ENCODE data around the gene NCAM1.

The NCAM1 gene

GRCh38 chr11:112999520-112999919, 38.3 kb downstream of the NCAM1 start:
- no peak overlapping the region for H3K4me2 ChIP-seq (ENCODE audit: low read length)
- no peaks in the 10 kb centered on the region for H3K36me3 ChIP-seq (ENCODE audit: control insufficient read depth, insufficient read depth, low read length)
- no peaks in the 10 kb centered on the region for H3K79me2 ChIP-seq
- no peak overlapping the region for H3K9ac ChIP-seq
- H3K4me3 ChIP-seq (ENCODE audit: low read depth, low read length): no peak overlapping the region
- H3K27ac ChIP-seq: no peak overlapping the region
- TF ChIP-seq CTCF (IDR thresholded peaks at IDR 0.05): no peak
- H2AFZ ChIP-seq: no peak overlapping the region
- no peaks in the 10 kb centered on the region for H3K4me1 ChIP-seq
- no peaks in the 10 kb centered on the region for H3K9me3 ChIP-seq (ENCODE audit: control insufficient read depth, low read length)
- no peaks in the 10 kb centered on the region for H3K27me3 ChIP-seq (ENCODE audit: control insufficient read depth, insufficient read depth, low read length)

- Histone ChIP-seq H3K9ac (no peak overlapping the region), H3K79me2 (no peaks in the 10 kb centered on the region), H3K4me2 (ENCODE audit: low read length) (no peak overlapping the region), H3K27ac (no peak overlapping the region), H3K27me3 (ENCODE audit: control insufficient read depth, insufficient read depth, low read length) (no peaks in the 10 kb centered on the region), H3K4me3 (ENCODE audit: low read depth, low read length) (no peak overlapping the region), H2AFZ (no peak overlapping the region), H3K36me3 (ENCODE audit: control insufficient read depth, insufficient read depth, low read length) (no peaks in the 10 kb centered on the region), H3K9me3 (ENCODE audit: control insufficient read depth, low read length) (no peaks in the 10 kb centered on the region), H3K4me1 (no peaks in the 10 kb centered on the region)
- no peak for TF ChIP-seq CTCF (IDR thresholded peaks at IDR 0.05)
These were observed 40.5 kb downstream of the NCAM1 start for GRCh38 chr11:113001709-113002108.

GRCh38 chr11:113006896-113007445, 45.8 kb downstream of the NCAM1 start:
- no peaks in the 10 kb centered on the region for H3K9me3 ChIP-seq (ENCODE audit: control insufficient read depth, low read length)
- no peak overlapping the region for H2AFZ ChIP-seq
- no peaks in the 10 kb centered on the region for H3K27me3 ChIP-seq (ENCODE audit: control insufficient read depth, insufficient read depth, low read length)
- no peaks in the 10 kb centered on the region for H3K79me2 ChIP-seq
- no peak overlapping the region for H3K9ac ChIP-seq
- no peak overlapping the region for H3K4me3 ChIP-seq (ENCODE audit: low read depth, low read length)
- TF ChIP-seq CTCF (IDR thresholded peaks at IDR 0.05): no peak
- no peaks in the 10 kb centered on the region for H3K36me3 ChIP-seq (ENCODE audit: control insufficient read depth, insufficient read depth, low read length)
- no peaks in the 10 kb centered on the region for H3K4me1 ChIP-seq
- no peak overlapping the region for H3K27ac ChIP-seq
- H3K4me2 ChIP-seq (ENCODE audit: low read length): no peak overlapping the region

GRCh38 chr11:113014262-113015097, 53.3 kb downstream of the NCAM1 start:
- H3K79me2 ChIP-seq: no peaks in the 10 kb centered on the region
- no peaks in the 10 kb centered on the region for H3K36me3 ChIP-seq (ENCODE audit: control insufficient read depth, insufficient read depth, low read length)
- no peaks in the 10 kb centered on the region for H3K9me3 ChIP-seq (ENCODE audit: control insufficient read depth, low read length)
- TF ChIP-seq CTCF (IDR thresholded peaks at IDR 0.05): no peak
- H3K4me1 ChIP-seq: no peaks in the 10 kb centered on the region
- no peaks in the 10 kb centered on the region for H3K27me3 ChIP-seq (ENCODE audit: control insufficient read depth, insufficient read depth, low read length)
- H3K27ac ChIP-seq: no peak overlapping the region
- H3K9ac ChIP-seq: no peak overlapping the region
- no peak overlapping the region for H3K4me3 ChIP-seq (ENCODE audit: low read depth, low read length)
- no peak overlapping the region for H3K4me2 ChIP-seq (ENCODE audit: low read length)
- no peak overlapping the region for H2AFZ ChIP-seq

- Histone ChIP-seq H3K36me3 (ENCODE audit: control insufficient read depth, insufficient read depth, low read length) (no peaks in the 10 kb centered on the region), H3K79me2 (no peaks in the 10 kb centered on the region), H3K9ac (no peak overlapping the region), H3K4me1 (no peaks in the 10 kb centered on the region), H2AFZ (no peak overlapping the region), H3K27ac (no peak overlapping the region), H3K4me2 (ENCODE audit: low read length) (no peak overlapping the region), H3K9me3 (ENCODE audit: control insufficient read depth, low read length) (no peaks in the 10 kb centered on the region), H3K4me3 (ENCODE audit: low read depth, low read length) (no peak overlapping the region), H3K27me3 (ENCODE audit: control insufficient read depth, insufficient read depth, low read length) (no peaks in the 10 kb centered on the region)
- TF ChIP-seq CTCF (IDR thresholded peaks at IDR 0.05): no peak
These were observed 53.9 kb downstream of the NCAM1 start for GRCh38 chr11:113015098-113015455.
